Stomach (tissue), 9 donors: ENCODE results near the gene VSIG10L2. TPM values are rescaled to one million over a fixed set of nuclear protein-coding genes. Genes with fewer than 3 reads are reported as not detected.

ENCODE experiments used
- DNase-seq, 2 donors: peaks; one replicate each; pipeline versions ENCODE4 v3.0.0 to v3.0.0-alpha.2; 2013 to 2019
- H3K27ac ChIP-seq, 5 donors: fragments of 200-600 bp in 4 of 5; sonication (generic) in 4 of 5; one replicate each; pipeline ENCODE4 v1.5.1; 2013 to 2019; ENCODE audit warnings: mild to moderate bottlenecking in 1 of 5, moderate library complexity in 1 of 5
- H3K27me3 ChIP-seq, 3 donors: fragments of 200-600 bp; sonication (generic); one replicate each; pipeline ENCODE4 v1.5.1; 2017 to 2019; ENCODE audit warnings: mixed run types in 1 of 3
- H3K36me3 ChIP-seq, 4 donors: fragments of 200-600 bp; sonication (generic); 1 replicate in 3 of 4; 2 replicates in 1 of 4; pipeline ENCODE4 v1.5.1; 2016 to 2019
- H3K4me1 ChIP-seq, 4 donors: fragments of 200-600 bp; sonication (generic); one replicate each; pipeline ENCODE4 v1.5.1; 2016 to 2019
- H3K4me3 ChIP-seq, 4 donors: fragments of 200-600 bp; sonication (generic) in 3 of 4; one replicate each; pipeline ENCODE4 v1.5.1; 2016 to 2019; ENCODE audit warnings: mild to moderate bottlenecking in 1 of 4
- H3K9me3 ChIP-seq, 4 donors: fragments of 200-600 bp; sonication (generic); one replicate each; pipeline ENCODE4 v1.5.1; 2016 to 2019
- EP300 ChIP-seq: sonication (generic); formaldehyde crosslinking; IDR thresholded peaks from one replicate; pipeline ENCODE4 v1.6.1; 2017; ENCODE audit warnings: antibody characterized with exemption
- POLR2A ChIP-seq, 4 donors: fragments of 450-650 bp; IDR thresholded peaks; one replicate each; pipeline ENCODE4 v1.6.1; 2016; ENCODE audit warnings: antibody characterized with exemption in 4 of 4, control low read depth in 2 of 4, mild to moderate bottlenecking in 1 of 4, moderate library complexity in 1 of 4
- POLR2AphosphoS5 ChIP-seq, 3 donors: sonication (generic); formaldehyde crosslinking; IDR thresholded peaks; one replicate each; pipeline ENCODE4 v1.6.1; 2016; ENCODE audit warnings: antibody characterized with exemption in 3 of 3
- WGBS, 5 donors: extraction: QIAGEN DNeasy Blood & Tissue Kit in 3 of 5; methylation state at CpG; one replicate each; pipeline versions ENCODE4 v1.1.5 to v1.1.7; 2013 to 2018; 5-methylcytosine and 5-hydroxymethylcytosine counted together
- intact Hi-C: fragments of 100-400 bp; cut with DNase I; formaldehyde crosslinking; loops from one replicate; pipeline ENCODE4 v1.15.1; 2023; ENCODE audit warnings: low total_unique reads
- polyA plus RNA-seq, 3 donors: library from polyadenylated mRNA; stranded (reverse); fragments of 200-250 nt; gene quantifications; one replicate each; pipeline ENCODE4 v1.2.3, GENCODE V29; 2013
- total RNA-seq, 5 donors: library from RNA; depleted of rRNA; stranded (reverse); fragments of >200 nt; gene quantifications; one replicate each; pipeline versions ENCODE4 v1.1.0 to v1.2.3, GENCODE V29; 2014 to 2016
- TF ChIP-seq, protein P1 (sequence below), 7 experiments: fragments of 450-650 bp in 4 of 7; fragments of 200-600 bp in 3 of 7; sonication (generic) in 3 of 7; IDR thresholded peaks; one replicate each; pipeline ENCODE4 v1.5.1; 2016 to 2019; ENCODE audit warnings: antibody characterized with exemption in 7 of 7, control low read depth in 2 of 7, mild to moderate bottlenecking in 1 of 7
- donor health status: healthy with polysubstance abuse.
- donor health status: Bipolar disorder and iron deficiency.
- donor health status: healthy.

Gene VSIG10L2
- total and polyA plus RNA-seq, 8 donors, result 0.35 to 1.4 TPM; not detected in 6

DNA sequence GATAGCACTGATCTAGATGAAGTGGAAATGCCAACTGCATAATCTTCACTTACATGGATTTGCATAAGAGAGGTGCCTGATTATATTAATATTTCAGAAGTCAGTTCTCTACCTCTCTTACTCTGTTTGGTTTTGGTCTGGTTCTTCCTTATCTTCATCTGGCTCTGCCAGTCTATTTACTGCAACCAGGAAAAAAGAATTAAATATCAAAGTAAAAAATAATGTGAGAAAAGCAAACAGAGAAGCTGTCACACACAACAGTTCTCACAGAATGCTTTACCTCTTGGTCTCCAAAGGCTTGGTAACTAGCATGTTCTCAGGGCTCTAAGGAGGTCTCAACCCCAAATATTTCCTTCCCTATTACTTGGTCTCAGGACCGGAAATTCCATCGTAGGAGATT, 6.7 kb downstream of the VSIG10L2 start:
- intact Hi-C loops, result no loop called here
- 21 to 65% (median 42%) methylated on average over 2 of the region's 2 CpGs for WGBS, 5 donors
- peak overlapping the region in 3 of 5 donors; percentile 3 to 35 (median 29) for H3K27ac ChIP-seq

DNA sequence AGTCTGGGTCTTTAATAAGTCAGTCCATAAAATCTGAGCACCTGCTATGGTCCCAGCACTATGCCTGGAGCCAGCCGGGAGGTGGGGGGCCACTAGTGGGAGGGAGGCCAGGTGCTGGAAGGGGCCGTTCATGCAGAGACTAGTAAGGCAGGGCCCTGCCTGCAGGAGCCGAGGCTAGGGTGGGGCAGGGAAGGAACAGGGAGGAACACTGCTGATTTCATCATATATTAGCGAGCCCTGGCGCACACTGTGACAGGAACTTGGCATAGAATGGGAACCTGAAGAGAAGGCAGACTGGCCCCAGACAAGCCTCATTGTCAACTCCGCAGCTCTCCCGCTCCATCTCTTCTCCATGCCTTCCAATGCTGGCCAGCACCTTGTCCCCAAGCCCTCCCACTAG, 7.1 kb downstream of the VSIG10L2 start:
- Histone ChIP-seq H3K9me3 (no peaks in the 10 kb centered on the region), H3K4me1 (peaks cover 9 to 32% (median 24%) of the 10 kb centered on the region in 4 donors), H3K27ac (peak overlapping the region in 3 of 5 donors; percentile 29 to 50 (median 35)), H3K4me3 (no peak overlapping the region), H3K36me3 (peaks cover 0 to 14% (median 0%) of the 10 kb centered on the region in 4 donors), H3K27me3 (peaks cover 0 to 1% (median 0%) of the 10 kb centered on the region in 3 donors)
- peak; percentile 51 to 67 for DNase-seq
- intact Hi-C loops, result no loop called here
- TF ChIP-seq EP300, result no peak
- peak in 1 of 3 donors; percentile 15 for TF ChIP-seq POLR2AphosphoS5 (IDR thresholded peaks at IDR 0.05)
- TF ChIP-seq POLR2A (IDR thresholded peaks at IDR 0.05), result no peak
- TF ChIP-seq, protein P1, sequence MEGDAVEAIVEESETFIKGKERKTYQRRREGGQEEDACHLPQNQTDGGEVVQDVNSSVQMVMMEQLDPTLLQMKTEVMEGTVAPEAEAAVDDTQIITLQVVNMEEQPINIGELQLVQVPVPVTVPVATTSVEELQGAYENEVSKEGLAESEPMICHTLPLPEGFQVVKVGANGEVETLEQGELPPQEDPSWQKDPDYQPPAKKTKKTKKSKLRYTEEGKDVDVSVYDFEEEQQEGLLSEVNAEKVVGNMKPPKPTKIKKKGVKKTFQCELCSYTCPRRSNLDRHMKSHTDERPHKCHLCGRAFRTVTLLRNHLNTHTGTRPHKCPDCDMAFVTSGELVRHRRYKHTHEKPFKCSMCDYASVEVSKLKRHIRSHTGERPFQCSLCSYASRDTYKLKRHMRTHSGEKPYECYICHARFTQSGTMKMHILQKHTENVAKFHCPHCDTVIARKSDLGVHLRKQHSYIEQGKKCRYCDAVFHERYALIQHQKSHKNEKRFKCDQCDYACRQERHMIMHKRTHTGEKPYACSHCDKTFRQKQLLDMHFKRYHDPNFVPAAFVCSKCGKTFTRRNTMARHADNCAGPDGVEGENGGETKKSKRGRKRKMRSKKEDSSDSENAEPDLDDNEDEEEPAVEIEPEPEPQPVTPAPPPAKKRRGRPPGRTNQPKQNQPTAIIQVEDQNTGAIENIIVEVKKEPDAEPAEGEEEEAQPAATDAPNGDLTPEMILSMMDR (IDR thresholded peaks at IDR 0.05), result no peak
- 29 to 40% (median 35%) methylated on average over 7 of the region's 7 CpGs for WGBS, 5 donors

More for the DNA sequence above, 6.7 kb downstream of the VSIG10L2 start:
- H3K4me3 ChIP-seq, result no peak overlapping the region
- no peak for DNase-seq
- peaks cover 9 to 32% (median 24%) of the 10 kb centered on the region in 4 donors for H3K4me1 ChIP-seq
- H3K27me3 ChIP-seq, result peaks cover 0 to 5% (median 0%) of the 10 kb centered on the region in 3 donors
- H3K36me3 ChIP-seq, result peaks cover 0 to 11% (median 0%) of the 10 kb centered on the region in 4 donors
- H3K9me3 ChIP-seq, result no peaks in the 10 kb centered on the region
- TF ChIP-seq EP300, result no peak
- TF ChIP-seq, protein P1 (IDR thresholded peaks at IDR 0.05), result no peak
- no peak for TF ChIP-seq POLR2A (IDR thresholded peaks at IDR 0.05)
- no peak for TF ChIP-seq POLR2AphosphoS5 (IDR thresholded peaks at IDR 0.05)

DNA sequence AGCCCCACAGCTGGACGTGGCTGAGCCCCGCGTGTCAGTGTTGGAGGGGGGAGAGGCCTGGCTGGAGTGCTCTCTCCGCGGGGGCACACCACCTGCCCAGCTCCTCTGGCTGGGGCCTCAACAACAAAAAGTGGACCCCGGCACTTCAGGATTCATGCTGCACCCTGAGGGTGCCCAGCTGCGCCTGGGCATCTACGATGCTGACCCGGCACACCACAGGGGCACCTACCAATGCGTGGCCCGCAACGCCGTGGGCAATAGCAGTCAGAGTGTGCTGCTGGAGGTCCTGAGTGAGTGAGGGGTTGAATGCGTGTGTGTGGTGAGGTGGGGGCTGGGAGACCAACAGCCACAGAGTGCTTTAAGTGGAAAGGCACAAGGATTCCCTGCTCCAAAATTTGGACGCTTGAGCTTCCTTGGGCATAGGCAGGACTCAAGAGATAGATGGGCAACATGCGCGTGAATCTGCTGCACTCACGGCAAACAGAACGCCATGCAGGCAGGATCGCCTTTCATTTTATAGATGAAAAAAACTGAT, 7.6 kb downstream of the VSIG10L2 start:
- WGBS, 5 donors, result 75 to 88% (median 87%) methylated on average over 10 to 20 of the region's 20 CpGs
- no peak overlapping the region for H3K4me3 ChIP-seq
- H3K36me3 ChIP-seq, result peaks cover 0 to 15% (median 0%) of the 10 kb centered on the region in 4 donors
- no peak for TF ChIP-seq POLR2AphosphoS5 (IDR thresholded peaks at IDR 0.05)
- TF ChIP-seq, protein P1 (IDR thresholded peaks at IDR 0.05), result no peak
- TF ChIP-seq EP300, result no peak
- TF ChIP-seq POLR2A (IDR thresholded peaks at IDR 0.05), result no peak
- H3K9me3 ChIP-seq, result no peaks in the 10 kb centered on the region
- peak overlapping the region in 2 of 5 donors; percentile 29 to 50 for H3K27ac ChIP-seq
- H3K4me1 ChIP-seq, result peaks cover 9 to 32% (median 24%) of the 10 kb centered on the region in 4 donors
- intact Hi-C loops, result no loop called here
- DNase-seq, result no peak
- no peaks in the 10 kb centered on the region for H3K27me3 ChIP-seq

DNA sequence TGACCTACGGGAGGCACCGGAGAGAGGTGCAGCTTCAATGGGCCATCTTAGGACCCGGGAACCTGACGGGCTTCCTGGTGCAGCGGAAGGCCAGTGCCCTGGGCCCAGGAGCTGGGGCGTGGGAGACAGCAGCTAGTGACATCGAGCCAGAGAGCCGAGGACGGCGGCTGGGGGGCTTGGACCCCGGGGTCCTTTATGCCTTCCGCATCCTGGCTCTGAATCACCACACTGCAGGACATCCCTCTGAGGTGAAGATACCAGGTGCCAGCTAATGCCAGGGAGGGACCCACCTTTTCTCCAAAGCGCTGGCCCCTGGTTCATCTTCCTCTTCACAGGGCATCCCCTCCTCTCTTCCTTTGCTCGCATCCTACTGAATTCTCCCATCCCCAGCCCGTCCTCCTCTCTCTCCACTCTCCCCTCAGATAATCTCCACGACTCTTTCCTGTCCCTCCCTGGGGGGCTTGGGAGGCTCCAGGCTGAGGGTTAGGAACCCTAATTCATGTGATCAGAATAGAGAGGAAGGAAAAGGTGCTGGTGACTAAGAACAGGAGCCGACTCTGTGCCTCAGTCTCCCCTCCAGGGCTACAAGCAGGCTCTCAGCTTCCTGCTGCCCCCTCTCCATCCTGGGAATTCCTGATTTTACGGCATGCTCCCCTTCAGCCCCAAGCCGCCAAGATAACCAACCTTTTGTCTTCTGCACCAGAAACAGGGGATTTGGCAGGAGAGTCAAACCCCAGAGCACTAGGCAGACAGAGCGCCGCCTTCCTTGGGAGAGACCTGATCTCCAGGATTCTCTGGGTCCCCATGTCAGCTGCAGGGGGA, 8.5 kb downstream of the VSIG10L2 start:
- Histone ChIP-seq H3K9me3 (no peaks in the 10 kb centered on the region), H3K27me3 (no peaks in the 10 kb centered on the region), H3K36me3 (peaks cover 0 to 20% (median 1%) of the 10 kb centered on the region in 4 donors), H3K4me3 (no peak overlapping the region), H3K27ac (no peak overlapping the region), H3K4me1 (peaks cover 9 to 32% (median 24%) of the 10 kb centered on the region in 4 donors)
- no peak for TF ChIP-seq POLR2A (IDR thresholded peaks at IDR 0.05)
- TF ChIP-seq POLR2AphosphoS5 (IDR thresholded peaks at IDR 0.05), result no peak
- no peak for TF ChIP-seq EP300
- TF ChIP-seq, protein P1 (IDR thresholded peaks at IDR 0.05), result no peak
- 89 to 94% (median 89%) methylated on average over 10 to 21 of the region's 21 CpGs for WGBS, 5 donors
- intact Hi-C loops, result no loop called here
- DNase-seq, result no peak
